B cell (primary cell): ENCODE results near the gene LDLRAD3. TPM values are rescaled to one million over a fixed set of nuclear protein-coding genes. Genes with fewer than 3 reads are reported as not detected.

Experiments
- ATAC-seq: fragments of 200-7000 bp; cut with Tn5 transposase; one replicate; pipeline ENCODE4 v1.10.0; 2021; ENCODE audit warnings: low read depth, mild to moderate bottlenecking, moderate number of reproducible peaks, moderate library complexity
- CTCF ChIA-PET: fragments of 350-600 bp; sonication (Branson Sonifier 250); formaldehyde crosslinking; loops from one replicate; lab custom pipeline; 2021; ENCODE audit warnings: antibody characterized with exemption, inconsistent platforms; lab: Charles Lee
- POLR2A ChIA-PET: fragments of 350-600 bp; sonication (Branson Sonifier 250); formaldehyde crosslinking; loops from one replicate; lab custom pipeline; 2021; ENCODE audit warnings: antibody characterized with exemption; lab: Charles Lee
- DNase-seq: peaks from one replicate; pipeline ENCODE4 v3.0.0; 2013
- H2AFZ ChIP-seq: 2 replicates; pipeline ENCODE4 v1.6.1; 2012; ENCODE audit warnings: mild to moderate bottlenecking, low read depth, low read length; ENCODE audit not compliant: insufficient read depth, poor library complexity, severe bottlenecking
- H3K27ac ChIP-seq, 2 donors: 1 replicate in 1 of 2; 2 replicates in 1 of 2; pipeline ENCODE4 v1.5.1; 2012 to 2013; ENCODE audit warnings: low read length in 2 of 2, mild to moderate bottlenecking in 2 of 2, moderate library complexity in 1 of 2
- H3K27me3 ChIP-seq, 4 experiments: fragments of 200-600 bp in 1 of 4; sonication (generic) in 1 of 4; replicated peaks in 1 of 4; 1 replicate in 2 of 4; 2 replicates in 2 of 4; pipeline versions ENCODE4 v1.6.1 to v1.7.0; 2013 to 2016; ENCODE audit warnings: low read length in 3 of 4, mild to moderate bottlenecking in 2 of 4, mixed read lengths in 1 of 4, moderate library complexity in 1 of 4; ENCODE audit not compliant: insufficient read depth in 4 of 4, control insufficient read depth in 3 of 4; ENCODE audit errors: control extremely low read depth in 1 of 4
- H3K36me3 ChIP-seq, 2 experiments: replicated peaks in 1 of 2; 1 replicate in 1 of 2; 2 replicates in 1 of 2; pipeline versions ENCODE4 v1.6.1 to v1.7.1; 2013; ENCODE audit warnings: low read length in 1 of 2; ENCODE audit not compliant: insufficient read depth in 2 of 2, control insufficient read depth in 1 of 2; ENCODE audit errors: control extremely low read depth in 1 of 2, extremely low read depth in 1 of 2
- H3K4me1 ChIP-seq, 2 donors: fragments of 200-600 bp in 1 of 2; sonication (generic) in 1 of 2; 1 replicate in 1 of 2; 2 replicates in 1 of 2; pipeline versions ENCODE4 v1.5.1 to v1.6.1; 2013 to 2017; ENCODE audit warnings: low read length in 2 of 2; ENCODE audit not compliant: control insufficient read depth in 2 of 2, insufficient read depth in 2 of 2
- H3K4me2 ChIP-seq: replicated peaks from 2 replicates; pipeline ENCODE3; 2012; ENCODE audit warnings: mild to moderate bottlenecking, low read depth, low read length; ENCODE audit not compliant: poor library complexity, severe bottlenecking
- H3K4me3 ChIP-seq, 5 experiments: fragments of 200-600 bp in 1 of 5; sonication (generic) in 1 of 5; 1 replicate in 3 of 5; 2 replicates in 2 of 5; pipeline versions ENCODE4 v1.5.1 to v1.7.0; 2011 to 2016; ENCODE audit warnings: low read length in 4 of 5, mild to moderate bottlenecking in 4 of 5, low read depth in 2 of 5, control low read depth in 1 of 5, moderate library complexity in 1 of 5; ENCODE audit not compliant: insufficient read depth in 1 of 5; ENCODE audit errors: control extremely low read depth in 1 of 5, extremely low read depth in 1 of 5
- H3K79me2 ChIP-seq: fragments of 200-600 bp; sonication (generic); one replicate; pipeline ENCODE4 v1.6.0; 2016; ENCODE audit warnings: low read length; ENCODE audit not compliant: control insufficient read depth, insufficient read depth
- H3K9ac ChIP-seq: fragments of 200-600 bp; sonication (generic); 2 replicates; pipeline ENCODE4 v1.6.1; 2017; ENCODE audit warnings: mild to moderate bottlenecking, low read length, moderate library complexity
- H3K9me3 ChIP-seq, 3 donors: one replicate each; pipeline versions ENCODE4 v1.6.1 to v1.7.1; 2013; ENCODE audit warnings: low read length in 2 of 3; ENCODE audit not compliant: control insufficient read depth in 2 of 3, insufficient read depth in 1 of 3; ENCODE audit errors: control extremely low read depth in 1 of 3
- H4K20me1 ChIP-seq: 2 replicates; pipeline ENCODE4 v1.6.0; 2012; ENCODE audit warnings: mild to moderate bottlenecking, low read length; ENCODE audit not compliant: insufficient read depth, control insufficient read depth, poor library complexity, severe bottlenecking
- H3K27ac Mint-ChIP-seq: one replicate; pipeline ENCODE4 v1.8.0; 2021; ENCODE audit warnings: mixed read lengths
- H3K27me3 Mint-ChIP-seq: one replicate; pipeline ENCODE4 v1.8.0; 2021; ENCODE audit warnings: mixed read lengths
- H3K4me1 Mint-ChIP-seq: one replicate; pipeline ENCODE4 v1.8.0; 2021; ENCODE audit warnings: mixed read lengths
- H3K4me3 Mint-ChIP-seq: one replicate; pipeline ENCODE4 v1.8.0; 2021; ENCODE audit warnings: mixed read lengths
- H3K9me3 Mint-ChIP-seq: one replicate; pipeline ENCODE4 v1.8.0; 2022; ENCODE audit warnings: mixed read lengths; ENCODE audit not compliant: insufficient read depth
- EZH2 ChIP-seq: IDR thresholded peaks from 2 replicates; pipeline ENCODE4 v1.6.1; 2012; ENCODE audit warnings: borderline replicate concordance, low read depth, mild to moderate bottlenecking, moderate library complexity, low read length; ENCODE audit not compliant: insufficient read depth, poor library complexity, severe bottlenecking
- WGBS: methylation state at CpG from one replicate; pipeline ENCODE4 v1.1.5; 2013; ENCODE audit warnings: missing lambda C conversion rate; ENCODE audit not compliant: insufficient coverage; 5-methylcytosine and 5-hydroxymethylcytosine counted together
- intact Hi-C: fragments of 100-400 bp; cut with micrococcal nuclease; formaldehyde crosslinking; loops from one replicate; pipeline ENCODE4 v1.10.0; 2022
- polyA plus RNA-seq: library from polyadenylated mRNA; depleted of rRNA; stranded (reverse); fragments of >200 nt; gene quantifications from 2 replicates; pipeline ENCODE4 v1.2.3, GENCODE V29; 2012
- total RNA-seq, 2 donors: library from RNA; stranded (reverse); fragments of 120-200 nt in 1 of 2; gene quantifications; 1 replicate in 1 of 2; 2 replicates in 1 of 2; pipeline versions ENCODE4 v1.2.3 to v1.2.4, GENCODE V29; 2013 to 2022
- TF ChIP-seq, protein P1 (sequence below): fragments of 200-600 bp; IDR thresholded peaks from one replicate; pipeline ENCODE4 v1.8.0; 2022; ENCODE audit warnings: antibody characterized with exemption, mild to moderate bottlenecking

LDLRAD3 gene
- total and polyA plus RNA-seq, 2 donors (not counting 1 experiment from before 2014, with no cell fraction given) = 0.01 TPM; not detected in 1

- H3K27me3 ChIP-seq = no peaks in the 10 kb centered on the region
- H3K9me3 ChIP-seq = no peaks in the 10 kb centered on the region
- no peak overlapping the region for H3K27ac Mint-ChIP-seq
- no peak overlapping the region for H3K4me3 Mint-ChIP-seq
- ChIA-PET CTCF (no interaction called here), POLR2A (no interaction called here)
- H3K9ac ChIP-seq = no peak overlapping the region
- no peaks in the 10 kb centered on the region for H3K4me1 ChIP-seq
- H3K4me1 Mint-ChIP-seq = no peaks in the 10 kb centered on the region
- no peak overlapping the region for H3K4me3 ChIP-seq
- ATAC-seq (no peak), DNase-seq (no peak)
- no peaks in the 10 kb centered on the region for H3K79me2 ChIP-seq
- H2AFZ ChIP-seq = no peak overlapping the region
- no peak for TF ChIP-seq EZH2
- TF ChIP-seq, protein P1, sequence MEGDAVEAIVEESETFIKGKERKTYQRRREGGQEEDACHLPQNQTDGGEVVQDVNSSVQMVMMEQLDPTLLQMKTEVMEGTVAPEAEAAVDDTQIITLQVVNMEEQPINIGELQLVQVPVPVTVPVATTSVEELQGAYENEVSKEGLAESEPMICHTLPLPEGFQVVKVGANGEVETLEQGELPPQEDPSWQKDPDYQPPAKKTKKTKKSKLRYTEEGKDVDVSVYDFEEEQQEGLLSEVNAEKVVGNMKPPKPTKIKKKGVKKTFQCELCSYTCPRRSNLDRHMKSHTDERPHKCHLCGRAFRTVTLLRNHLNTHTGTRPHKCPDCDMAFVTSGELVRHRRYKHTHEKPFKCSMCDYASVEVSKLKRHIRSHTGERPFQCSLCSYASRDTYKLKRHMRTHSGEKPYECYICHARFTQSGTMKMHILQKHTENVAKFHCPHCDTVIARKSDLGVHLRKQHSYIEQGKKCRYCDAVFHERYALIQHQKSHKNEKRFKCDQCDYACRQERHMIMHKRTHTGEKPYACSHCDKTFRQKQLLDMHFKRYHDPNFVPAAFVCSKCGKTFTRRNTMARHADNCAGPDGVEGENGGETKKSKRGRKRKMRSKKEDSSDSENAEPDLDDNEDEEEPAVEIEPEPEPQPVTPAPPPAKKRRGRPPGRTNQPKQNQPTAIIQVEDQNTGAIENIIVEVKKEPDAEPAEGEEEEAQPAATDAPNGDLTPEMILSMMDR = no peak
- H3K4me2 ChIP-seq = no peak overlapping the region
- H3K27me3 Mint-ChIP-seq = peaks cover 4% of the 10 kb centered on the region
- WGBS = 96% methylated on average over 6 of the region's 6 CpGs
- H3K27ac ChIP-seq = no peak overlapping the region
- no peaks in the 10 kb centered on the region for H4K20me1 ChIP-seq
- H3K36me3 ChIP-seq = no peaks in the 10 kb centered on the region
- intact Hi-C loops = no loop called here
- H3K9me3 Mint-ChIP-seq = no peaks in the 10 kb centered on the region
Measured at GRCh38 chr11:36193290-36193619, 249.4 kb downstream of the LDLRAD3 start.

GRCh38 chr11:36193721-36194120, 249.9 kb downstream of the LDLRAD3 start:
- H3K79me2 ChIP-seq = no peaks in the 10 kb centered on the region
- Mint-ChIP-seq H3K27ac (no peak overlapping the region), H3K4me3 (no peak overlapping the region), H3K9me3 (no peaks in the 10 kb centered on the region), H3K4me1 (no peaks in the 10 kb centered on the region), H3K27me3 (peaks cover 7% of the 10 kb centered on the region)
- H3K27me3 ChIP-seq = no peaks in the 10 kb centered on the region
- H3K4me2 ChIP-seq = no peak overlapping the region
- ChIA-PET CTCF (no interaction called here), POLR2A (no interaction called here)
- H3K4me3 ChIP-seq = no peak overlapping the region
- no peaks in the 10 kb centered on the region for H3K9me3 ChIP-seq
- no peak overlapping the region for H2AFZ ChIP-seq
- ATAC-seq (no peak), DNase-seq (no peak)
- H3K36me3 ChIP-seq = no peaks in the 10 kb centered on the region
- H3K27ac ChIP-seq = no peak overlapping the region
- H3K4me1 ChIP-seq = no peaks in the 10 kb centered on the region
- no CpG with 5 or more reads among the region's 1 CpG for WGBS
- H3K9ac ChIP-seq = no peak overlapping the region
- TF ChIP-seq, protein P1 = no peak
- no peak for TF ChIP-seq EZH2
- intact Hi-C loops = no loop called here
- no peaks in the 10 kb centered on the region for H4K20me1 ChIP-seq
